A549 (cell line): ENCODE measurements around the gene NPHS2. TPM values are rescaled to one million over a fixed set of nuclear protein-coding genes. Genes with fewer than 3 reads are reported as not detected.

ENCODE experiments used
- ATAC-seq, 2 experiments: fragments of 200-7000 bp in 1 of 2; fragments of >200 bp in 1 of 2; cut with Nextera tagmentation in 1 of 2; cut with Tn5 transposase in 1 of 2; 3 replicates each; pipeline versions ENCODE4 v1.8.0 to v1.9.1; 2018 to 2020; ENCODE audit warnings: mild to moderate bottlenecking in 1 of 2, moderate library complexity in 1 of 2
- CTCF ChIA-PET: fragments of 300-600 bp; sonication (Branson Sonifier 250); formaldehyde crosslinking; extraction: SDS; loops from one replicate; lab custom pipeline; 2021; ENCODE audit warnings: antibody characterized with exemption, inconsistent platforms; lab: Yijun Ruan, JAX
- POLR2A ChIA-PET: fragments of 350-600 bp; formaldehyde crosslinking; extraction: SDS; loops from one replicate; lab custom pipeline; 2021; ENCODE audit warnings: antibody characterized with exemption, inconsistent platforms; lab: Yijun Ruan, JAX
- DNase-seq, 2 experiments: peaks; one replicate each; pipeline versions ENCODE4 v3.0.0 to v3.0.0-alpha.2; 2011 to 2016; ENCODE audit warnings: low read depth in 1 of 2, low spot score in 1 of 2
- FAIRE-seq: peaks from 2 replicates; lab custom pipeline; 2011; peaks lifted over from hg19 to GRCh38; lab: Jason Lieb, UNC
- H3K27ac ChIP-seq, 2 experiments: fragments of >200 bp; sonication (Bioruptor Twin); formaldehyde crosslinking; 3 replicates each; pipeline ENCODE4 v1.5.1; 2016 to 2017
- H3K4me1 ChIP-seq: fragments of >200 bp; sonication (Bioruptor Twin); formaldehyde crosslinking; 3 replicates; pipeline ENCODE4 v1.6.1; 2016
- H3K4me2 ChIP-seq: fragments of >200 bp; sonication (Bioruptor Twin); formaldehyde crosslinking; 3 replicates; pipeline ENCODE4 v1.6.1; 2016
- H3K4me3 ChIP-seq: fragments of >200 bp; sonication (Bioruptor Twin); formaldehyde crosslinking; 3 replicates; pipeline ENCODE4 v1.5.1; 2016
- H3K9me3 ChIP-seq: fragments of >200 bp; sonication (Bioruptor Twin); formaldehyde crosslinking; 3 replicates; pipeline ENCODE4 v1.6.1; 2016
- BHLHE40 ChIP-seq: IDR thresholded peaks from 2 replicates; pipeline ENCODE4 v1.6.1; 2012; ENCODE audit warnings: low read depth, low read length, inconsistent platforms
- CBX2 ChIP-seq: fragments of 200-600 bp; sonication (generic); IDR thresholded peaks from 2 replicates; pipeline ENCODE4 v1.6.1; 2016; ENCODE audit warnings: low read depth, mild to moderate bottlenecking, borderline replicate concordance
- CEBPB ChIP-seq, 2 experiments: fragments of >200 bp in 1 of 2; sonication (Bioruptor Twin) in 1 of 2; formaldehyde crosslinking in 1 of 2; IDR thresholded peaks; 2 replicates each; pipeline ENCODE4 v1.6.1; 2012 to 2016
- CHD2 ChIP-seq: fragments of 150-350 bp; IDR thresholded peaks from 2 replicates; pipeline ENCODE4 v1.6.1; 2014; ENCODE audit warnings: low read length; ENCODE audit not compliant: partially characterized antibody
- CHD4 ChIP-seq: fragments of 200-600 bp; sonication (generic); IDR thresholded peaks from 2 replicates; pipeline ENCODE4 v1.6.1; 2016; ENCODE audit warnings: antibody characterized with exemption, mild to moderate bottlenecking, borderline replicate concordance
- EHF ChIP-seq: fragments of 250-450 bp; sonication (Bioruptor Pico); IDR thresholded peaks from 2 replicates; pipeline ENCODE4 v1.5.0; 2020; ENCODE audit warnings: mild to moderate bottlenecking
- FOSL2 ChIP-seq, 2 experiments: fragments of 450-650 bp in 1 of 2; fragments of >200 bp in 1 of 2; sonication (Bioruptor Twin) in 1 of 2; formaldehyde crosslinking; IDR thresholded peaks; 2 replicates each; pipeline versions ENCODE4 v1.5.0 to v1.6.1; 2016 to 2020; ENCODE audit warnings: mild to moderate bottlenecking in 1 of 2, moderate library complexity in 1 of 2
- HMGXB4 ChIP-seq: fragments of 250-450 bp; sonication (Bioruptor Pico); IDR thresholded peaks from 2 replicates; pipeline ENCODE4 v1.5.0; 2021; ENCODE audit warnings: mild to moderate bottlenecking, moderate library complexity, borderline replicate concordance
- HOXB5 ChIP-seq: fragments of 250-450 bp; sonication (Bioruptor Pico); IDR thresholded peaks from 2 replicates; pipeline ENCODE4 v1.5.0; 2020; ENCODE audit warnings: mild to moderate bottlenecking, moderate library complexity
- JUN ChIP-seq, 2 experiments: fragments of >200 bp; sonication (Bioruptor Twin); formaldehyde crosslinking; IDR thresholded peaks; 2 replicates in 1 of 2; 3 replicates in 1 of 2; pipeline ENCODE4 v1.6.1; 2016 to 2017
- KDM1A ChIP-seq: fragments of 200-600 bp; sonication (generic); IDR thresholded peaks from 2 replicates; pipeline ENCODE4 v1.6.1; 2016; ENCODE audit warnings: low read depth, mild to moderate bottlenecking
- MAFK ChIP-seq: fragments of 450-650 bp; IDR thresholded peaks from 2 replicates; pipeline ENCODE4 v1.6.1; 2014; ENCODE audit not compliant: partially characterized antibody
- NFE2L2 ChIP-seq: fragments of 150-350 bp; conservative IDR thresholded peaks from 2 replicates; pipeline ENCODE4 v1.6.1; 2014; ENCODE audit warnings: low read length
- PHF8 ChIP-seq: fragments of 200-600 bp; sonication (generic); IDR thresholded peaks from 2 replicates; pipeline ENCODE4 v1.6.1; 2016; ENCODE audit warnings: low read depth, mild to moderate bottlenecking, antibody characterized with exemption, moderate library complexity, borderline replicate concordance
- RARB ChIP-seq: fragments of 250-450 bp; sonication (Bioruptor Pico); IDR thresholded peaks from 2 replicates; pipeline ENCODE4 v1.8.0; 2021; ENCODE audit warnings: mild to moderate bottlenecking, moderate library complexity
- TP53 ChIP-seq: fragments of 250-450 bp; sonication (Bioruptor Pico); IDR thresholded peaks from 2 replicates; pipeline ENCODE4 v1.5.0; 2021; ENCODE audit warnings: mild to moderate bottlenecking, moderate library complexity
- USF2 ChIP-seq: fragments of 450-650 bp; IDR thresholded peaks from 2 replicates; pipeline ENCODE4 v1.6.1; 2014; ENCODE audit warnings: antibody characterized with exemption
- WGBS: methylation state at CpG from one replicate; pipeline ENCODE4 v1.1.6; 2017; ENCODE audit errors: missing lambda C conversion rate; 5-methylcytosine and 5-hydroxymethylcytosine counted together
- polyA plus RNA-seq, 4 experiments: library from polyadenylated mRNA; depleted of rRNA in 3 of 4; stranded (reverse); fragments of >200 nt; fragmentation: RNase III in 1 of 4; extraction: RNeasy Plus Mini Kit Qiagen cat#74134 plus additional on column Dnase treatment in 1 of 4; gene quantifications; 2 replicates in 3 of 4; 3 replicates in 1 of 4; pipeline ENCODE4 v1.2.3, GENCODE V29; 2011 to 2017
- TF ChIP-seq, protein P1 (sequence below): fragments of 150-350 bp; IDR thresholded peaks from 2 replicates; pipeline ENCODE4 v1.6.1; 2014; ENCODE audit warnings: low read depth, mild to moderate bottlenecking, low read length

NPHS2 gene
- polyA plus RNA-seq, 2 of the 4 experiments (the other 2 are of a cell fraction): not detected

DNA sequence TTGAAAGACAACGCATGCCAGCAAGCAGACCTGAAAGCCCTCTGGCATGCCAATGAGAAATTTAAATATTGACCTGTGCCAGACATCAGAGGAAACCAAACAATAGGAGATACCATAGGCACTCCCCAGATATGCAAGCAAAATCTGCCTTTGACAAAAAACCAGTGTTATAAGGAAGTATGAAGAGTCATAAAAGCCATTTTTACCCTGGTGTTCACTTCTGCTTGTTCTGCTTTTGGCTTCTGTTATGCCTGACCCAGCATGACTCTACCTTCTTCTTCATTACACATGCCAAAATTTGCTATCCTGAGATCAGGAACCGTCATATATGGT, 26.4 kb downstream of the NPHS2 start:
- H3K4me3 ChIP-seq: no peak overlapping the region
- 52% methylated on average over 2 of the region's 2 CpGs for WGBS
- CTCF ChIA-PET: interaction anchor here (0.7 kb wide), 1 partner anchor 157 kb away, joined by 3 read pairs; no protein-coding TSS in a partner anchor
- DNase-seq (no peak), FAIRE-seq (no peak), ATAC-seq (no peak)
- no peaks in the 10 kb centered on the region for H3K9me3 ChIP-seq
- POLR2A ChIA-PET: no interaction called here
- H3K27ac ChIP-seq: no peak overlapping the region
- TF ChIP-seq MAFK (no peak), NFE2L2 (no peak), CHD2 (no peak), TP53 (CRISPR knock-in tag) (no peak), JUN (IDR thresholded peaks at IDR 0.05) (no peak), PHF8 (no peak), HMGXB4 (CRISPR knock-in tag) (no peak), HOXB5 (CRISPR knock-in tag) (no peak), EHF (CRISPR knock-in tag) (no peak), BHLHE40 (no peak), USF2 (no peak)
- TF ChIP-seq, protein P1, sequence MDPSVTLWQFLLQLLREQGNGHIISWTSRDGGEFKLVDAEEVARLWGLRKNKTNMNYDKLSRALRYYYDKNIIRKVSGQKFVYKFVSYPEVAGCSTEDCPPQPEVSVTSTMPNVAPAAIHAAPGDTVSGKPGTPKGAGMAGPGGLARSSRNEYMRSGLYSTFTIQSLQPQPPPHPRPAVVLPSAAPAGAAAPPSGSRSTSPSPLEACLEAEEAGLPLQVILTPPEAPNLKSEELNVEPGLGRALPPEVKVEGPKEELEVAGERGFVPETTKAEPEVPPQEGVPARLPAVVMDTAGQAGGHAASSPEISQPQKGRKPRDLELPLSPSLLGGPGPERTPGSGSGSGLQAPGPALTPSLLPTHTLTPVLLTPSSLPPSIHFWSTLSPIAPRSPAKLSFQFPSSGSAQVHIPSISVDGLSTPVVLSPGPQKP: no peak
- no peak overlapping the region for H3K4me2 ChIP-seq
- H3K4me1 ChIP-seq: peaks cover 15% of the 10 kb centered on the region

- WGBS: 84% methylated on average over 1 of the region's 3 CpGs
- CTCF ChIA-PET: interaction anchor here (0.7 kb wide), 2 partner anchors 80 to 158 kb away, joined by 3 read pairs; no protein-coding TSS in a partner anchor
Measured at GRCh38 chr1:179548666-179549367, 26.9 kb downstream of the NPHS2 start.

DNA sequence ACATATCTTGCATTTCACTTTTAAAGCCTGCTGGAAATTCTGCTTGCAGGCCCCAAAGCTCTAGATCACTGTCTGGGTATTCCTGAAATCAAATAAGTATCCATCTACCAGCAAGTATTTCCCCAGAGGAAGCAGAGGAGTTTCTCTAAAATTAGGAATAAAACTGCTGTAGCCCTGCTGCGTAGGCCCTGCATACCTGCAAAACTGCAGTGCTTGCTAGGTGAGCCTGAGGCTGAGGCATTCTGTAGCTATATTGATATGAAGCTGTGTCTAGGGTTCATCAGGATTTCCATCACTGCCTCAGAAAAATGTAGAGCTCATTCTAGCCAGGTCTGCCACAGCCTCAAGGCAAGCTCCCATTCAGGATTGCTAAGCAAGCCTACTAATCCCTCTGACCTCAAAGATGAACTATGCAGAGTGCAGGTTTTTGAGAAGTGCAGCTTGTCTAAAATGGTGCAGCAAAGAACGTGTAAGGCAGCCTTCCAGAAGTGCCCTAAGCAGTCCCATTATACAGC, 28.7 kb downstream of the NPHS2 start:
- Histone ChIP-seq H3K27ac (no peak overlapping the region), H3K4me3 (no peak overlapping the region), H3K4me2 (no peak overlapping the region), H3K9me3 (no peaks in the 10 kb centered on the region), H3K4me1 (peaks cover 15% of the 10 kb centered on the region)
- no peak for DNase-seq
- 39% methylated on average over 2 of the region's 2 CpGs for WGBS
- ATAC-seq: no peak
- no peak for FAIRE-seq
- ChIA-PET CTCF (interaction anchor here (1.0 kb wide), 1 partner anchor 53 kb away, joined by 3 read pairs; no protein-coding TSS in a partner anchor), POLR2A (no interaction called here)
- TF ChIP-seq RARB (CRISPR knock-in tag): no peak
- TF ChIP-seq CEBPB (IDR thresholded peaks at IDR 0.05): no peak
- no peak for TF ChIP-seq BHLHE40
- no peak for TF ChIP-seq CBX2

More at GRCh38 chr1:179548666-179549367, 26.9 kb downstream of the NPHS2 start:
- Histone ChIP-seq H3K4me3 (no peak overlapping the region), H3K4me1 (peaks cover 15% of the 10 kb centered on the region), H3K27ac (no peak overlapping the region), H3K9me3 (no peaks in the 10 kb centered on the region), H3K4me2 (no peak overlapping the region)
- no peak for DNase-seq
- POLR2A ChIA-PET: no interaction called here
- no peak for FAIRE-seq
- TF ChIP-seq CBX2: no peak
- TF ChIP-seq FOSL2 (IDR thresholded peaks at IDR 0.05): no peak
- no peak for TF ChIP-seq FOSL2 (CRISPR knock-in tag; IDR thresholded peaks at IDR 0.05)
- no peak for TF ChIP-seq KDM1A
- TF ChIP-seq CHD4: no peak
- no peak for TF ChIP-seq USF2
- TF ChIP-seq, all 56 proteins: peak for 0
- ATAC-seq: no peak
